ENCODE data around the gene SLC25A5. TPM values are rescaled to one million over a fixed set of nuclear protein-coding genes. Genes with fewer than 3 reads are reported as not detected.
"Not testable (repeated sequence)": the region's sequence is repeated elsewhere in the genome, so short reads cannot be mapped to it uniquely, and the experiment has no call there.

Gene SLC25A5
- total RNA-seq = 114 TPM

- peak; percentile 32 for DNase-seq
These were observed at the start of gene SLC25A5 for GRCh38 chrX:119467842-119468550. Gene SLC25A5, plus strand, starts transcription at chrX:119468444. Its CDS starts 72 bp downstream, at chrX:119468516.

GRCh38 chrX:119419146-119419545, 49.1 kb upstream of the SLC25A5 start:
- DNase-seq = no peak

GRCh38 chrX:119419898-119420297, 48.3 kb upstream of the SLC25A5 start:
- DNase-seq = no peak

- no peak for DNase-seq
These were observed 47.1 kb upstream of the SLC25A5 start for GRCh38 chrX:119421016-119421705.

- DNase-seq = no peak
These were observed 44.6 kb upstream of the SLC25A5 start for GRCh38 chrX:119423631-119424030.

GRCh38 chrX:119424999-119425398, 43.2 kb upstream of the SLC25A5 start:
- DNase-seq = no peak

- DNase-seq = no peak
These were observed 41.0 kb upstream of the SLC25A5 start for GRCh38 chrX:119427024-119427794.

GRCh38 chrX:119427795-119428185, 40.5 kb upstream of the SLC25A5 start:
- DNase-seq = no peak

- no peak for DNase-seq
These were observed 38.8 kb upstream of the SLC25A5 start for GRCh38 chrX:119429471-119429870.

GRCh38 chrX:119441295-119441694, 26.9 kb upstream of the SLC25A5 start:
- DNase-seq = not testable (repeated sequence)

- DNase-seq = no peak
These were observed 26.0 kb upstream of the SLC25A5 start for GRCh38 chrX:119442286-119442685.

GRCh38 chrX:119453202-119453601, 15.0 kb upstream of the SLC25A5 start:
- no peak for DNase-seq

GRCh38 chrX:119455264-119455663, 13.0 kb upstream of the SLC25A5 start:
- no peak for DNase-seq

- no peak for DNase-seq
These were observed 9.1 kb upstream of the SLC25A5 start for GRCh38 chrX:119459181-119459580.

GRCh38 chrX:119465555-119465954, 2.7 kb upstream of the SLC25A5 start:
- DNase-seq = no peak

- DNase-seq = no peak
These were observed 1.3 kb upstream of the SLC25A5 start for GRCh38 chrX:119466970-119467369.

GRCh38 chrX:119467433-119467832, 811 bp upstream of the SLC25A5 start:
- DNase-seq = no peak

- peak; percentile 53 for DNase-seq
These were observed 488 bp downstream of the SLC25A5 start for GRCh38 chrX:119468551-119469312.

- no peak for DNase-seq
These were observed 1.0 kb downstream of the SLC25A5 start for GRCh38 chrX:119469313-119469635.

GRCh38 chrX:119474615-119475388, 6.6 kb downstream of the SLC25A5 start:
- no peak for DNase-seq

- DNase-seq = no peak
These were observed 7.3 kb downstream of the SLC25A5 start for GRCh38 chrX:119475389-119476101.

All from skin of body (tissue), 2 donors.